OCI-LY3 (cell line): ENCODE results near the gene IL17B.

Experiments used
- CTCF ChIP-seq: fragments of 200-600, 300-600 bp; sonication (generic); IDR thresholded peaks from 2 replicates; pipeline ENCODE4 v1.5.1; 2014; ENCODE audit warnings: antibody characterized with exemption, low read length, low read depth
- EZH2phosphoT487 ChIP-seq: fragments of 200-600 bp; shearing (Covaris generic); IDR thresholded peaks from 2 replicates; pipeline ENCODE4 v1.6.1; 2018; ENCODE audit warnings: antibody characterized with exemption, mixed run types, low read depth

DNA sequence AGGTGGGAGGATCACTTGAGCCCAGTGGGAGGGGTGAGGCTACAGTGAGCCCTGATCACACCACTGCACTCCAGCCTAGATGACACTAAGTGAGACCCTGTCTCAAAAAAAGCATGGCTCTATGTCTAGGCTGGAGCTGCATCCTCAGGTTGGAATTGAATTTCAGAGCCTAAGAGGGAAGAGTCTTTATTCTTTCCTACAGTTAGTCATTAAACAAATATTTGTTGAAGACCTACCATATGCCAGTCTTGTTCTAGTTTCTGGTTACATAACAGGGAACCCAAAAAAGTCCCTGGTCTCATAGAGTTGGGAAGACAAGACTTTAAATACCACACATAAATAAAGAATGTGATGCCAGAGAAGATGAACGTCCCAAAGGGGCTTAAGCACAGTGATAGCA is 40.7 kb downstream of the IL17B start:
- TF ChIP-seq CTCF (no peak), EZH2phosphoT487 (no peak)
